GM23248 (cell line): ENCODE measurements around the gene AQP12A. TPM values are rescaled to one million over a fixed set of nuclear protein-coding genes. Genes with fewer than 3 reads are reported as not detected.

Experiments
- DNase-seq: peaks from one replicate; pipeline ENCODE4 v3.0.0-alpha.2; 2015
- H2AFZ ChIP-seq: fragments of 200-600 bp; sonication (generic); 2 replicates; pipeline ENCODE4 v1.6.1; 2016; ENCODE audit warnings: antibody characterized with exemption
- H3F3A ChIP-seq: fragments of 200-600 bp; sonication (generic); 2 replicates; pipeline ENCODE4 v1.6.1; 2016; ENCODE audit warnings: mild to moderate bottlenecking, antibody characterized with exemption, mixed run types; ENCODE audit not compliant: insufficient read depth
- H3K27ac ChIP-seq: fragments of 200-600 bp; sonication (generic); 2 replicates; pipeline ENCODE4 v1.5.1; 2016; ENCODE audit warnings: mild to moderate bottlenecking
- H3K27me3 ChIP-seq: fragments of 200-600 bp; sonication (generic); replicated peaks from 2 replicates; pipeline ENCODE4 v1.6.1; 2016; ENCODE audit warnings: mild to moderate bottlenecking; ENCODE audit not compliant: insufficient read depth
- H3K36me3 ChIP-seq: fragments of 200-600 bp; sonication (generic); 2 replicates; pipeline ENCODE4 v1.6.1; 2016; ENCODE audit warnings: low read depth, mild to moderate bottlenecking
- H3K4me1 ChIP-seq: fragments of 200-600 bp; sonication (generic); 2 replicates; pipeline ENCODE4 v1.6.1; 2016; ENCODE audit warnings: mild to moderate bottlenecking; ENCODE audit not compliant: insufficient read depth
- H3K4me2 ChIP-seq: fragments of 200-600 bp; sonication (generic); one replicate; pipeline ENCODE4 v1.6.1; 2016; ENCODE audit warnings: mild to moderate bottlenecking; ENCODE audit not compliant: unreplicated experiment
- H3K4me3 ChIP-seq: fragments of 200-600 bp; sonication (generic); 2 replicates; pipeline ENCODE4 v1.5.1; 2016; ENCODE audit warnings: mild to moderate bottlenecking
- H3K79me2 ChIP-seq: fragments of 200-600 bp; sonication (generic); 2 replicates; pipeline ENCODE4 v1.6.1; 2016; ENCODE audit warnings: mild to moderate bottlenecking; ENCODE audit not compliant: insufficient read depth
- H3K9ac ChIP-seq: fragments of 200-600 bp; sonication (generic); 2 replicates; pipeline ENCODE4 v1.6.1; 2016; ENCODE audit warnings: mild to moderate bottlenecking
- H3K9me2 ChIP-seq: fragments of 200-600 bp; sonication (generic); 2 replicates; pipeline ENCODE4 v1.6.1; 2016; ENCODE audit warnings: mixed run types, mild to moderate bottlenecking, moderate library complexity; ENCODE audit not compliant: insufficient read depth
- H3K9me3 ChIP-seq: fragments of 200-600 bp; sonication (generic); one replicate; pipeline ENCODE4 v1.6.1; 2017; ENCODE audit warnings: low read depth
- H4K20me1 ChIP-seq: fragments of 200-600 bp; sonication (generic); 2 replicates; pipeline ENCODE4 v1.6.0; 2016; ENCODE audit not compliant: insufficient read depth
- EZH2 ChIP-seq: fragments of 200-600 bp; sonication (generic); IDR thresholded peaks from 2 replicates; pipeline ENCODE4 v1.6.1; 2018; ENCODE audit warnings: antibody characterized with exemption, mild to moderate bottlenecking; ENCODE audit not compliant: insufficient read depth, poor library complexity, severe bottlenecking
- EZH2phosphoT487 ChIP-seq: fragments of 200-600 bp; sonication (generic); IDR thresholded peaks from 2 replicates; pipeline ENCODE4 v1.6.1; 2018; ENCODE audit warnings: antibody characterized with exemption, moderate library complexity, mild to moderate bottlenecking, low read depth; ENCODE audit not compliant: insufficient read depth
- WGBS, 2 experiments: methylation state at CpG; one replicate each; pipeline ENCODE4 v1.1.6; 2015 to 2017; ENCODE audit warnings: low lambda C conversion rate in 2 of 2, low coverage in 1 of 2; ENCODE audit errors: missing lambda C conversion rate in 2 of 2; 5-methylcytosine and 5-hydroxymethylcytosine counted together
- in situ Hi-C: fragments of 300-500 bp; cut with MboI; formaldehyde crosslinking; loops from 2 replicates; pipeline ENCODE4 v1.15.0; 2020
- polyA plus RNA-seq: library from polyadenylated mRNA; unstranded; fragments of >200 nt; fragmentation: Nextera tagmentation; extraction: Ambion mirVana; gene quantifications from 2 replicates; pipeline ENCODE4 v1.2.1, GENCODE V29; 2016
- total RNA-seq: library from RNA; depleted of rRNA; stranded (reverse); fragments of >200 nt; shearing (Covaris generic); gene quantifications from 2 replicates; pipeline ENCODE4 v1.2.3, GENCODE V29; 2014

AQP12A gene
- total and polyA plus RNA-seq, 2 experiments from 2014 or later: not detected

- Histone ChIP-seq H3K9ac (no peak overlapping the region), H3K27ac (no peak overlapping the region), H3K36me3 (no peaks in the 10 kb centered on the region), H3K27me3 (peaks cover 3% of the 10 kb centered on the region; the same call in 1 of the 2 replicates), H3K4me1 (no peaks in the 10 kb centered on the region), H3K9me2 (no peaks in the 10 kb centered on the region), H3K4me2 (no peak overlapping the region), H2AFZ (no peak overlapping the region), H3K4me3 (no peak overlapping the region), H3F3A (no peaks in the 10 kb centered on the region), H3K79me2 (no peaks in the 10 kb centered on the region), H3K9me3 (no peaks in the 10 kb centered on the region), H4K20me1 (no peaks in the 10 kb centered on the region)
- no peak for TF ChIP-seq EZH2
- in situ Hi-C loops: no loop called here
- WGBS, 2 experiments: 71 to 75% methylated on average over 29 to 35 of the region's 35 CpGs
- no peak for DNase-seq
These were observed 44.9 kb downstream of the AQP12A start for GRCh38 chr2:240736281-240737250.

GRCh38 chr2:240737512-240737911, 45.8 kb downstream of the AQP12A start:
- H3F3A ChIP-seq: no peaks in the 10 kb centered on the region
- H3K79me2 ChIP-seq: no peaks in the 10 kb centered on the region
- H3K4me3 ChIP-seq: no peak overlapping the region
- no peak for DNase-seq
- no peaks in the 10 kb centered on the region for H3K4me1 ChIP-seq
- in situ Hi-C loops: no loop called here
- H3K27me3 ChIP-seq: peaks cover 9% of the 10 kb centered on the region
- H3K4me2 ChIP-seq: no peak overlapping the region
- no peaks in the 10 kb centered on the region for H3K9me3 ChIP-seq
- no peaks in the 10 kb centered on the region for H4K20me1 ChIP-seq
- H3K9ac ChIP-seq: no peak overlapping the region
- no peaks in the 10 kb centered on the region for H3K9me2 ChIP-seq
- no peaks in the 10 kb centered on the region for H3K36me3 ChIP-seq
- no peak for TF ChIP-seq EZH2
- TF ChIP-seq EZH2phosphoT487: no peak
- WGBS, 2 experiments: 33 to 54% methylated on average over 5 of the region's 5 CpGs
- no peak overlapping the region for H3K27ac ChIP-seq
- no peak overlapping the region for H2AFZ ChIP-seq

- H3K4me1 ChIP-seq: no peaks in the 10 kb centered on the region
- H2AFZ ChIP-seq: no peak overlapping the region
- no peaks in the 10 kb centered on the region for H3F3A ChIP-seq
- H3K4me3 ChIP-seq: no peak overlapping the region
- no peak overlapping the region for H3K4me2 ChIP-seq
- no peak overlapping the region for H3K9ac ChIP-seq
- H3K79me2 ChIP-seq: no peaks in the 10 kb centered on the region
- H3K27ac ChIP-seq: no peak overlapping the region
- peaks cover 9% of the 10 kb centered on the region for H3K27me3 ChIP-seq
- no peaks in the 10 kb centered on the region for H3K36me3 ChIP-seq
- in situ Hi-C loops: no loop called here
- TF ChIP-seq EZH2 (no peak), EZH2phosphoT487 (no peak)
- no peaks in the 10 kb centered on the region for H3K9me3 ChIP-seq
- 59 to 83% methylated on average over 4 to 6 of the region's 7 CpGs for WGBS, 2 experiments
- no peaks in the 10 kb centered on the region for H4K20me1 ChIP-seq
- no peak for DNase-seq
- H3K9me2 ChIP-seq: no peaks in the 10 kb centered on the region
These were observed 46.3 kb downstream of the AQP12A start for GRCh38 chr2:240737958-240738357.

GRCh38 chr2:240739797-240740196, 48.1 kb downstream of the AQP12A start:
- DNase-seq: no peak
- in situ Hi-C loops: no loop called here
- no peak overlapping the region for H2AFZ ChIP-seq
- H3K79me2 ChIP-seq: no peaks in the 10 kb centered on the region
- no peak overlapping the region for H3K4me3 ChIP-seq
- H3K27ac ChIP-seq: no peak overlapping the region
- no peaks in the 10 kb centered on the region for H4K20me1 ChIP-seq
- H3K9ac ChIP-seq: no peak overlapping the region
- H3K36me3 ChIP-seq: no peaks in the 10 kb centered on the region
- H3K9me3 ChIP-seq: no peaks in the 10 kb centered on the region
- H3K4me2 ChIP-seq: no peak overlapping the region
- H3F3A ChIP-seq: no peaks in the 10 kb centered on the region
- WGBS, 2 experiments: 71 to 73% methylated on average over 12 to 16 of the region's 16 CpGs
- TF ChIP-seq EZH2: no peak
- no peak for TF ChIP-seq EZH2phosphoT487
- H3K27me3 ChIP-seq: peaks cover 9% of the 10 kb centered on the region
- H3K4me1 ChIP-seq: no peaks in the 10 kb centered on the region
- no peaks in the 10 kb centered on the region for H3K9me2 ChIP-seq
